Parathyroid adenoma (tissue), 2 donors: ENCODE measurements around the gene STT3B.

Experiments used
- H2AFZ ChIP-seq: fragments of 300-600 bp; sonication (generic); one replicate; pipeline ENCODE4 v1.7.0; 2017; ENCODE audit warnings: antibody characterized with exemption, mild to moderate bottlenecking
- H3K27ac ChIP-seq: fragments of 300-600 bp; sonication (generic); one replicate; pipeline ENCODE4 v1.7.0; 2017
- H3K27me3 ChIP-seq: fragments of 300-600 bp; sonication (generic); one replicate; pipeline ENCODE4 v1.7.0; 2017; ENCODE audit warnings: low read length; ENCODE audit not compliant: control insufficient read depth, insufficient read depth
- H3K36me3 ChIP-seq: fragments of 300-600 bp; sonication (generic); one replicate; pipeline ENCODE4 v1.7.0; 2017; ENCODE audit warnings: low read length; ENCODE audit not compliant: control insufficient read depth, insufficient read depth
- H3K4me1 ChIP-seq: fragments of 300-600 bp; sonication (generic); one replicate; pipeline ENCODE4 v1.7.0; 2017; ENCODE audit warnings: control low read depth
- H3K4me2 ChIP-seq: fragments of 300-600 bp; sonication (generic); one replicate; pipeline ENCODE4 v1.7.0; 2017; ENCODE audit warnings: low read length
- H3K4me3 ChIP-seq: fragments of 300-600 bp; sonication (generic); one replicate; pipeline ENCODE4 v1.7.0; 2017; ENCODE audit warnings: low read depth, low read length
- H3K79me2 ChIP-seq: fragments of 300-600 bp; sonication (generic); one replicate; pipeline ENCODE4 v1.7.0; 2017; ENCODE audit warnings: control low read depth
- H3K9ac ChIP-seq: fragments of 300-600 bp; sonication (generic); one replicate; pipeline ENCODE4 v1.7.0; 2017; ENCODE audit warnings: mild to moderate bottlenecking
- H3K9me3 ChIP-seq: fragments of 300-600 bp; sonication (generic); one replicate; pipeline ENCODE4 v1.7.0; 2017; ENCODE audit warnings: low read length; ENCODE audit not compliant: control insufficient read depth
- CTCF ChIP-seq: fragments of 300-600 bp; sonication (generic); IDR thresholded peaks from one replicate; pipeline ENCODE4 v1.7.0; 2017; ENCODE audit warnings: antibody characterized with exemption, mild to moderate bottlenecking
- donor health status: primary hyperparathyroidism.

Gene STT3B

GRCh38 chr3:31525532-31525931, 7.2 kb upstream of the STT3B start:
- Histone ChIP-seq H3K9me3 (no peaks in the 10 kb centered on the region), H3K27ac (no peak overlapping the region), H3K36me3 (no peaks in the 10 kb centered on the region), H3K4me3 (no peak overlapping the region), H3K27me3 (no peaks in the 10 kb centered on the region), H2AFZ (no peak overlapping the region), H3K4me2 (no peak overlapping the region), H3K9ac (no peak overlapping the region), H3K4me1 (no peaks in the 10 kb centered on the region), H3K79me2 (no peaks in the 10 kb centered on the region)
- no peak for TF ChIP-seq CTCF

- H3K4me1 ChIP-seq = peaks cover 5% of the 10 kb centered on the region
- no peak overlapping the region for H2AFZ ChIP-seq
- no peak overlapping the region for H3K9ac ChIP-seq
- peaks cover 12% of the 10 kb centered on the region for H3K79me2 ChIP-seq
- H3K36me3 ChIP-seq = no peaks in the 10 kb centered on the region
- H3K9me3 ChIP-seq = no peaks in the 10 kb centered on the region
- H3K27me3 ChIP-seq = no peaks in the 10 kb centered on the region
- no peak for TF ChIP-seq CTCF
- no peak overlapping the region for H3K27ac ChIP-seq
- no peak overlapping the region for H3K4me3 ChIP-seq
- H3K4me2 ChIP-seq = no peak overlapping the region
Measured at GRCh38 chr3:31529421-31529820, 3.3 kb upstream of the STT3B start.

GRCh38 chr3:31530039-31530959, 2.4 kb upstream of the STT3B start:
- peak overlapping the region; percentile 98 for H3K4me2 ChIP-seq
- peaks cover 5% of the 10 kb centered on the region for H3K4me1 ChIP-seq
- H3K9ac ChIP-seq = no peak overlapping the region
- H3K9me3 ChIP-seq = no peaks in the 10 kb centered on the region
- H3K36me3 ChIP-seq = no peaks in the 10 kb centered on the region
- peaks cover 16% of the 10 kb centered on the region for H3K79me2 ChIP-seq
- no peak overlapping the region for H2AFZ ChIP-seq
- no peak for TF ChIP-seq CTCF
- peak overlapping the region; percentile 89 for H3K4me3 ChIP-seq
- no peaks in the 10 kb centered on the region for H3K27me3 ChIP-seq
- no peak overlapping the region for H3K27ac ChIP-seq

GRCh38 chr3:31530960-31531335, 1.8 kb upstream of the STT3B start:
- Histone ChIP-seq H3K4me2 (peak overlapping the region; percentile 98), H3K9ac (no peak overlapping the region), H3K9me3 (no peaks in the 10 kb centered on the region), H3K27me3 (no peaks in the 10 kb centered on the region), H3K27ac (peak overlapping the region; percentile 96), H3K4me3 (peak overlapping the region; percentile 89), H2AFZ (peak overlapping the region; percentile 79), H3K79me2 (peaks cover 20% of the 10 kb centered on the region), H3K36me3 (no peaks in the 10 kb centered on the region), H3K4me1 (peaks cover 5% of the 10 kb centered on the region)
- TF ChIP-seq CTCF = no peak
